HL-60 (cell line): ENCODE results near the gene KIAA1671.

Experiments used
- DNase-seq, 2 experiments: peaks; one replicate each; pipeline ENCODE4 v3.0.0-alpha.2; 2010 to 2020; ENCODE audit warnings: low read depth in 1 of 2, low spot score in 1 of 2
- H3K27ac ChIP-seq: fragments of 250-450 bp; sonication (Bioruptor Pico); replicated peaks from 2 replicates; pipeline ENCODE4 v1.5.1; 2020; ENCODE audit warnings: mild to moderate bottlenecking, moderate library complexity
- H3K27me3 ChIP-seq: fragments of 250-450 bp; sonication (Bioruptor Pico); 2 replicates; pipeline ENCODE4 v1.5.1; 2021; ENCODE audit warnings: mild to moderate bottlenecking, moderate library complexity; ENCODE audit not compliant: insufficient read depth, poor library complexity, severe bottlenecking
- H3K4me3 ChIP-seq: replicated peaks from 2 replicates; pipeline ENCODE4 v1.5.1; 2011; ENCODE audit warnings: mild to moderate bottlenecking, control low read depth, low read length; ENCODE audit not compliant: insufficient read depth
- GABPA ChIP-seq: IDR thresholded peaks from 2 replicates; pipeline ENCODE4 v1.6.1; 2012; ENCODE audit warnings: low read depth
- POLR2AphosphoS5 ChIP-seq: IDR thresholded peaks from 2 replicates; pipeline ENCODE4 v1.6.1; 2012; ENCODE audit warnings: low read depth
- SPI1 ChIP-seq: IDR thresholded peaks from 2 replicates; pipeline ENCODE4 v1.6.1; 2012; ENCODE audit warnings: low read depth, mild to moderate bottlenecking, borderline replicate concordance
- TF ChIP-seq, protein P1 (sequence below): IDR thresholded peaks from 2 replicates; pipeline ENCODE4 v1.6.1; 2012; ENCODE audit warnings: low read depth; ENCODE audit not compliant: insufficient replicate concordance
- TF ChIP-seq, protein P2 (sequence below): IDR thresholded peaks from one replicate; pipeline ENCODE4 v1.5.1; 2011; ENCODE audit warnings: low read length, control low read depth, inconsistent platforms; ENCODE audit not compliant: insufficient read depth

The KIAA1671 gene

GRCh38 chr22:25148149-25148691 is 195.7 kb downstream of the KIAA1671 start:
- TF ChIP-seq, protein P1, sequence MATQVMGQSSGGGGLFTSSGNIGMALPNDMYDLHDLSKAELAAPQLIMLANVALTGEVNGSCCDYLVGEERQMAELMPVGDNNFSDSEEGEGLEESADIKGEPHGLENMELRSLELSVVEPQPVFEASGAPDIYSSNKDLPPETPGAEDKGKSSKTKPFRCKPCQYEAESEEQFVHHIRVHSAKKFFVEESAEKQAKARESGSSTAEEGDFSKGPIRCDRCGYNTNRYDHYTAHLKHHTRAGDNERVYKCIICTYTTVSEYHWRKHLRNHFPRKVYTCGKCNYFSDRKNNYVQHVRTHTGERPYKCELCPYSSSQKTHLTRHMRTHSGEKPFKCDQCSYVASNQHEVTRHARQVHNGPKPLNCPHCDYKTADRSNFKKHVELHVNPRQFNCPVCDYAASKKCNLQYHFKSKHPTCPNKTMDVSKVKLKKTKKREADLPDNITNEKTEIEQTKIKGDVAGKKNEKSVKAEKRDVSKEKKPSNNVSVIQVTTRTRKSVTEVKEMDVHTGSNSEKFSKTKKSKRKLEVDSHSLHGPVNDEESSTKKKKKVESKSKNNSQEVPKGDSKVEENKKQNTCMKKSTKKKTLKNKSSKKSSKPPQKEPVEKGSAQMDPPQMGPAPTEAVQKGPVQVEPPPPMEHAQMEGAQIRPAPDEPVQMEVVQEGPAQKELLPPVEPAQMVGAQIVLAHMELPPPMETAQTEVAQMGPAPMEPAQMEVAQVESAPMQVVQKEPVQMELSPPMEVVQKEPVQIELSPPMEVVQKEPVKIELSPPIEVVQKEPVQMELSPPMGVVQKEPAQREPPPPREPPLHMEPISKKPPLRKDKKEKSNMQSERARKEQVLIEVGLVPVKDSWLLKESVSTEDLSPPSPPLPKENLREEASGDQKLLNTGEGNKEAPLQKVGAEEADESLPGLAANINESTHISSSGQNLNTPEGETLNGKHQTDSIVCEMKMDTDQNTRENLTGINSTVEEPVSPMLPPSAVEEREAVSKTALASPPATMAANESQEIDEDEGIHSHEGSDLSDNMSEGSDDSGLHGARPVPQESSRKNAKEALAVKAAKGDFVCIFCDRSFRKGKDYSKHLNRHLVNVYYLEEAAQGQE: peak; percentile 51
- TF ChIP-seq GABPA: no peak
- Histone ChIP-seq H3K27ac (no peak overlapping the region), H3K27me3 (no peaks in the 10 kb centered on the region), H3K4me3 (no peak overlapping the region)
- no peak for DNase-seq

- TF ChIP-seq, protein P1: no peak
- TF ChIP-seq, protein P2, sequence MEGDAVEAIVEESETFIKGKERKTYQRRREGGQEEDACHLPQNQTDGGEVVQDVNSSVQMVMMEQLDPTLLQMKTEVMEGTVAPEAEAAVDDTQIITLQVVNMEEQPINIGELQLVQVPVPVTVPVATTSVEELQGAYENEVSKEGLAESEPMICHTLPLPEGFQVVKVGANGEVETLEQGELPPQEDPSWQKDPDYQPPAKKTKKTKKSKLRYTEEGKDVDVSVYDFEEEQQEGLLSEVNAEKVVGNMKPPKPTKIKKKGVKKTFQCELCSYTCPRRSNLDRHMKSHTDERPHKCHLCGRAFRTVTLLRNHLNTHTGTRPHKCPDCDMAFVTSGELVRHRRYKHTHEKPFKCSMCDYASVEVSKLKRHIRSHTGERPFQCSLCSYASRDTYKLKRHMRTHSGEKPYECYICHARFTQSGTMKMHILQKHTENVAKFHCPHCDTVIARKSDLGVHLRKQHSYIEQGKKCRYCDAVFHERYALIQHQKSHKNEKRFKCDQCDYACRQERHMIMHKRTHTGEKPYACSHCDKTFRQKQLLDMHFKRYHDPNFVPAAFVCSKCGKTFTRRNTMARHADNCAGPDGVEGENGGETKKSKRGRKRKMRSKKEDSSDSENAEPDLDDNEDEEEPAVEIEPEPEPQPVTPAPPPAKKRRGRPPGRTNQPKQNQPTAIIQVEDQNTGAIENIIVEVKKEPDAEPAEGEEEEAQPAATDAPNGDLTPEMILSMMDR: no peak
- TF ChIP-seq SPI1 (no peak), GABPA (no peak), POLR2AphosphoS5 (no peak)
- no peak overlapping the region for H3K4me3 ChIP-seq
- no peak for DNase-seq
- no peak overlapping the region for H3K27ac ChIP-seq
- no peaks in the 10 kb centered on the region for H3K27me3 ChIP-seq
Measured at GRCh38 chr22:25149014-25149413, 196.5 kb downstream of the KIAA1671 start.

GRCh38 chr22:25153961-25154666 is 201.6 kb downstream of the KIAA1671 start:
- DNase-seq: no peak
- no peak overlapping the region for H3K27ac ChIP-seq
- no peak for TF ChIP-seq GABPA
- no peak for TF ChIP-seq SPI1
- no peak for TF ChIP-seq POLR2AphosphoS5
- TF ChIP-seq, protein P1: no peak
- TF ChIP-seq, protein P2: no peak
- no peaks in the 10 kb centered on the region for H3K27me3 ChIP-seq
- H3K4me3 ChIP-seq: no peak overlapping the region
